Transverse colon (tissue), 4 donors: Measurements from ENCODE around the gene CYREN. TPM values are rescaled to one million over a fixed set of nuclear protein-coding genes. Genes with fewer than 3 reads are reported as not detected.

Experiments used
- DNase-seq: peaks from one replicate; pipeline ENCODE4 v3.0.0-alpha.2; 2019
- H3K27ac ChIP-seq, 4 donors: fragments of 200-600 bp; sonication (generic); 2 replicates each; pipeline ENCODE4 v1.5.1; 2016 to 2018; ENCODE audit warnings: inconsistent platforms in 4 of 4
- H3K27me3 ChIP-seq: fragments of 200-600 bp; sonication (generic); 2 replicates; pipeline ENCODE4 v1.5.1; 2017; ENCODE audit warnings: inconsistent platforms
- H3K36me3 ChIP-seq, 4 donors: fragments of 200-600 bp; sonication (generic); 2 replicates each; pipeline ENCODE4 v1.5.1; 2017 to 2019; ENCODE audit warnings: inconsistent platforms in 4 of 4
- H3K4me1 ChIP-seq, 4 donors: fragments of 200-600 bp; sonication (generic); 2 replicates each; pipeline ENCODE4 v1.5.1; 2017 to 2020; ENCODE audit warnings: inconsistent platforms in 4 of 4
- H3K4me3 ChIP-seq, 4 donors: fragments of 200-600 bp; sonication (generic); 1 replicate in 1 of 4; 2 replicates in 3 of 4; pipeline versions ENCODE4 v1.5.1 to v1.6.1; 2017 to 2019; ENCODE audit warnings: inconsistent platforms in 4 of 4
- H3K9me3 ChIP-seq, 2 donors: fragments of 200-600 bp; sonication (generic); 2 replicates each; pipeline ENCODE4 v1.5.1; 2017 to 2019; ENCODE audit warnings: inconsistent platforms in 2 of 2
- EP300 ChIP-seq: sonication (generic); formaldehyde crosslinking; IDR thresholded peaks from one replicate; pipeline ENCODE4 v1.6.1; 2017; ENCODE audit warnings: antibody characterized with exemption, low read depth
- POLR2A ChIP-seq: fragments of 450-650 bp; IDR thresholded peaks from one replicate; pipeline ENCODE4 v1.6.1; 2016; ENCODE audit warnings: antibody characterized with exemption, mild to moderate bottlenecking, moderate library complexity
- POLR2AphosphoS5 ChIP-seq, 3 donors: sonication (generic); formaldehyde crosslinking; IDR thresholded peaks; one replicate each; pipeline ENCODE4 v1.6.1; 2016; ENCODE audit warnings: antibody characterized with exemption in 3 of 3
- WGBS, 2 donors: methylation state at CpG; one replicate each; pipeline ENCODE4 v1.1.5; 2018; ENCODE audit warnings: low coverage in 1 of 2; 5-methylcytosine and 5-hydroxymethylcytosine counted together
- in situ Hi-C, 4 donors: fragments of 200-750 bp; cut with MboI; loops; one replicate each; pipeline versions ENCODE4 v1.15.0 to v1.15.1; 2017; ENCODE audit warnings: low sequenced_read_pairs in 3 of 4, low pct_ligation_motif_present in 1 of 4, low pct_unique_long_range_greater_than_20kb in 1 of 4
- intact Hi-C: fragments of 100-400 bp; cut with DNase I; formaldehyde crosslinking; loops from one replicate; pipeline ENCODE4 v1.15.1; 2023; ENCODE audit warnings: low total_unique reads
- total RNA-seq, 4 donors: library from RNA; depleted of rRNA; stranded (reverse); fragments of >200 nt; gene quantifications; one replicate each; pipeline ENCODE4 v1.1.0, GENCODE V29; 2016
- TF ChIP-seq, protein P1 (sequence below), 5 experiments: fragments of 200-600 bp in 3 of 5; fragments of 450-650 bp in 2 of 5; sonication (generic) in 3 of 5; IDR thresholded peaks; 1 replicate in 2 of 5; 2 replicates in 3 of 5; pipeline ENCODE4 v1.5.1; 2016 to 2017; ENCODE audit warnings: antibody characterized with exemption in 5 of 5, inconsistent platforms in 3 of 5, mild to moderate bottlenecking in 2 of 5, moderate library complexity in 1 of 5

The CYREN gene
- total RNA-seq, 4 donors from 2014 or later = 30.8 to 88.3 (median 37.8) TPM

DNA sequence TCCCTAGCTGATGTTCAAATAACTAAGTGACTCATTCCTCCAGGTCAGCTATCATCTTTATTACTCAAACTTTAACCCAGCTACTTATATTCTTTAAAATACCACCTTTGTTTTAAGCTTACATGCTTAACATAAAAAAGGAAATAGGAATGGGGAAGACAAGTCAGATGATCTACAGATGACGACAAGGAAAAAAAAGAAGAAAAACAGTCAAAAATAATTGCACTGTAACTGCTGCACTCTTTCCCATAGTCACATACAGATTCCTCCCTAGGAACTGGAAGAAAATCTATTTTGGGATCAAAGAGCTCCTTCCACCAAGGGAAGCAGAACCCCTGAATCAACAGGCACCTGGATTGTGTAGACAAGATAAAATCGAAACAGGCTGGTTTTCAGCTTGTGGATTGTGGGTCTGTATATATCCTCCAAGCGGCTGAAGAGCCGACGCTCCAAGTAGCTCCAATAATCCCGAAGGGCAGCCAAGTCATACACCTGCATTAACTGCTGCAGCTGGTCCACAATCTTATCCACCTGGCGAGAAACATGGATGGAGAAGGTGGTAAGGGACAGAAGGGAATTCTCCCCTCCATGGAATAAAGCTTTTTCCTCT lies 38.8 kb upstream of the CYREN start:
- no peak for DNase-seq
- no peaks in the 10 kb centered on the region for H3K27me3 ChIP-seq
- in situ Hi-C loops = no loop called here
- H3K9me3 ChIP-seq = no peaks in the 10 kb centered on the region
- intact Hi-C loops = no loop called here
- 76 to 90% methylated on average over 2 to 7 of the region's 7 CpGs for WGBS, 2 donors
- H3K4me3 ChIP-seq = no peak overlapping the region
- no peak overlapping the region for H3K27ac ChIP-seq
- no peak for TF ChIP-seq POLR2AphosphoS5 (IDR thresholded peaks at IDR 0.05)
- TF ChIP-seq, protein P1, sequence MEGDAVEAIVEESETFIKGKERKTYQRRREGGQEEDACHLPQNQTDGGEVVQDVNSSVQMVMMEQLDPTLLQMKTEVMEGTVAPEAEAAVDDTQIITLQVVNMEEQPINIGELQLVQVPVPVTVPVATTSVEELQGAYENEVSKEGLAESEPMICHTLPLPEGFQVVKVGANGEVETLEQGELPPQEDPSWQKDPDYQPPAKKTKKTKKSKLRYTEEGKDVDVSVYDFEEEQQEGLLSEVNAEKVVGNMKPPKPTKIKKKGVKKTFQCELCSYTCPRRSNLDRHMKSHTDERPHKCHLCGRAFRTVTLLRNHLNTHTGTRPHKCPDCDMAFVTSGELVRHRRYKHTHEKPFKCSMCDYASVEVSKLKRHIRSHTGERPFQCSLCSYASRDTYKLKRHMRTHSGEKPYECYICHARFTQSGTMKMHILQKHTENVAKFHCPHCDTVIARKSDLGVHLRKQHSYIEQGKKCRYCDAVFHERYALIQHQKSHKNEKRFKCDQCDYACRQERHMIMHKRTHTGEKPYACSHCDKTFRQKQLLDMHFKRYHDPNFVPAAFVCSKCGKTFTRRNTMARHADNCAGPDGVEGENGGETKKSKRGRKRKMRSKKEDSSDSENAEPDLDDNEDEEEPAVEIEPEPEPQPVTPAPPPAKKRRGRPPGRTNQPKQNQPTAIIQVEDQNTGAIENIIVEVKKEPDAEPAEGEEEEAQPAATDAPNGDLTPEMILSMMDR (IDR thresholded peaks at IDR 0.05) = no peak
- no peak for TF ChIP-seq POLR2A
- no peak for TF ChIP-seq EP300
- peaks cover 0 to 9% (median 0%) of the 10 kb centered on the region in 4 donors for H3K36me3 ChIP-seq
- H3K4me1 ChIP-seq = peaks cover 0 to 15% (median 8%) of the 10 kb centered on the region in 4 donors

- no peak for DNase-seq
- no peaks in the 10 kb centered on the region for H3K9me3 ChIP-seq
Observed at GRCh38 chr7:135208102-135208793, 37.7 kb upstream of the CYREN start.

DNA sequence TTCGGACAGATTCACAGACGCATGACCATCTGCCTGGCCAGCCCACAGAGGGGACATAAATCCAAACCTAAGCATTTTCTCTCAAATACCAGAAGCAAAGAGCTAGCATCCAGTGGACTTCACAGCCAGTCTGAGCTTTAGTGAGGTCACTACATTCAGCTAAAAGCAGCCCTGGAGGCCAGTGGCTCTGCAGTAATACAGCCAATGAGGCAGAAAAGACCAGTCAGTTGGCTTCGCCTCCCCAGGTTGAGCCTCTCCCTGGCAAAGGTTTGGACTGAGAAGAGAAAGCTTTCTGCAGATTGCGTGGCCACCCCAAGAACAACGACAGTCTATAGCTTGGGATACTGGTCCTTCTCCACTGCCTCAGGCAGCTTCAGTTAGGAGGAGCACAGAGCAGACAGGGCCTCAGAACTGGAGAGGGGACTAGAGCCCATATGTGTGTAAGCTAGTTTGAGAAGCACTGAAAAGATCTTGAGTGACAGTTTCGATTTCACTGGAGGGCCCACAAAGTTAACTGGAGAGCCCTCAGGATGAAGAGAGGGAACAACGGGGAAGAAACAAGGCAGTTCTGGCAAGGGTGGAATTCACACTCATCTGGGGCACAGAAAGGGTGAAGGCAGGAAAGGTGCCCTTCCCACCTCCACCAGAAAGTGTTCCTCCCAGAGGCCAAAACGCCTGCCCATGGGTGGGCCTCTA lies 37.0 kb upstream of the CYREN start:
- intact Hi-C loops (no loop called here), in situ Hi-C loops (no loop called here)
- 88 to 90% methylated on average over 2 to 8 of the region's 8 CpGs for WGBS, 2 donors
- no peak for DNase-seq
- H3K27me3 ChIP-seq = no peaks in the 10 kb centered on the region
- no peak overlapping the region for H3K4me3 ChIP-seq
- TF ChIP-seq, protein P1 (IDR thresholded peaks at IDR 0.05) = no peak
- no peak for TF ChIP-seq POLR2A
- TF ChIP-seq POLR2AphosphoS5 (IDR thresholded peaks at IDR 0.05) = no peak
- no peak for TF ChIP-seq EP300
- H3K27ac ChIP-seq = no peak overlapping the region
- no peaks in the 10 kb centered on the region for H3K9me3 ChIP-seq
- peaks cover 0 to 15% (median 8%) of the 10 kb centered on the region in 4 donors for H3K4me1 ChIP-seq
- H3K36me3 ChIP-seq = peaks cover 0 to 9% (median 1%) of the 10 kb centered on the region in 4 donors

More at GRCh38 chr7:135208102-135208793, 37.7 kb upstream of the CYREN start:
- TF ChIP-seq POLR2AphosphoS5 (IDR thresholded peaks at IDR 0.05) (no peak), POLR2A (no peak), EP300 (no peak)
- TF ChIP-seq, protein P1 (IDR thresholded peaks at IDR 0.05) = no peak
- peaks cover 0 to 15% (median 8%) of the 10 kb centered on the region in 4 donors for H3K4me1 ChIP-seq
- WGBS, 2 donors = 80 to 100% methylated on average over 1 to 6 of the region's 6 CpGs
- H3K36me3 ChIP-seq = peaks cover 0 to 9% (median 0%) of the 10 kb centered on the region in 4 donors
- intact Hi-C loops (no loop called here), in situ Hi-C loops (no loop called here)
- H3K27me3 ChIP-seq = no peaks in the 10 kb centered on the region
- H3K4me3 ChIP-seq = no peak overlapping the region
- H3K27ac ChIP-seq = no peak overlapping the region

DNA sequence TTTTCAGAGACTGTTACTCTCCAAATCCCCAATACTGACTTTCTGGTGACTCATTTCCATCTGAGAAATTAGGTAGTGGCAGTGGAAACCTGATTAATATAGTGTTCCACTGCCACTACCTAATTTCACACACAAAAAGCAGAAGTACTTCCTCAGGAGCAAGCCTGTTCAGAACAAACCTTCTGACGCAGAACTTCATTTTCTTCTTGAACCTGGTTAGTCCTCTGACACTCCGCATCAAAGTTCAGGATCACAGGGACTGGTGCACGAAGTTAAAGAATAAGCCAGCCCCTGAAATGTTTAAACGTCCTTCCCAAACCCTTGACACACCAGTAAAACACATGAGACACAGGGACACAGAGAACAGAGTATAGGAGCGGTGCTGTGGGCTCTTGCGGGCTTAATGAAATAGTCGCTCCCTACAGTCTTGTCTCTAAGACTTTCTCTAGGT lies 36.5 kb upstream of the CYREN start:
- WGBS, 2 donors = 74 to 96% methylated on average over 5 to 7 of the region's 7 CpGs
- TF ChIP-seq EP300 (no peak), POLR2A (no peak)
- TF ChIP-seq, protein P1 (IDR thresholded peaks at IDR 0.05) = no peak
- H3K9me3 ChIP-seq = no peaks in the 10 kb centered on the region
- peaks cover 0 to 13% (median 8%) of the 10 kb centered on the region in 4 donors for H3K4me1 ChIP-seq
- H3K4me3 ChIP-seq = no peak overlapping the region
- H3K36me3 ChIP-seq = peaks cover 0 to 9% (median 1%) of the 10 kb centered on the region in 4 donors
- no peak for DNase-seq
- intact Hi-C loops = no loop called here
- no peaks in the 10 kb centered on the region for H3K27me3 ChIP-seq
- no peak overlapping the region for H3K27ac ChIP-seq
- in situ Hi-C loops = no loop called here
